GDM1 (cell line): ENCODE data around the gene LRIF1.
"Not testable (repeated sequence)": the region's sequence is repeated elsewhere in the genome, so short reads cannot be mapped to it uniquely, and the experiment has no call there.

ENCODE experiments used
- DNase-seq: peaks from one replicate; lab custom pipeline; 2025; lab: John Stamatoyannopoulos, UW

LRIF1 gene

DNA sequence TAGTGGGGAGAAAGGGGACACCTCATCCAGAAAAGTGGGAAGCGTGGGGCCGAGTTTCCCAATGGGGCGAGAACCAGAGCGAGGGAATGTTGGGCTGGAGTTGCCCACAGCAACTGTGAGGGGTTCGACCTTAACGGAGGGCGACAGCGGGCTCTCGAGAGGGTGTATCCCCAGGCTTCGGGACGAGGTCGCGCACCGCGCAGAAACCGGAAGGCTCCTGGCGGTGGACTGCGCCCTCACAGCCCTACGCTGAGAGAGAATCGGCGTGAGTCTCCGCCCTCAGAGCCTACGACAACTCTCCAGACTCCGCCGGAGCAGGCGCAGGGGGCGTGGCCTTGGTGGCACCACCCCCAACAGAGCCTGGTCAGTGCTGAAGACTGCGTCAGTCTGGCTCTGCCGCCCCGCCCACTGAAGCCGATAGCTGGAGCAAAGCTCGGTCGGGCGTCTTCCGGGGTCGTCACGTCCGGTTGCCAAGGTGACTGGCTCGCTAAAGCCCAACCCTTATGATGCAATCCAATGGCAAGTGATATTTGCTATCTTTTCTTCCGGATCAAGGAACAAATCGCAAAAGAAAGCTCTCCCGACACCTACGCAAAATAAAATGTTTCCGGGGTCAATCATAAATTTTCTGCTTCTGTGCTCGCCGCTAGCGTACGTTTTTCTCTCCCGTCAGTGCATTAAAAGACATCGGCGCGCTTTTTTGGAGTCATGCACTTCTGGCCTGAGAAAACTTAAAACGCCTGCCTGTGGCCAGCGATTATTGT is at the start of gene LRIF1:
TSS of gene LRIF1 (minus strand) at position 232 of the 764 bp plus-strand sequence. CDS start 234 bp downstream, outside the sequence.
- DNase-seq = peak; percentile 96

GRCh38 chr1:111008031-111008430 is 44.3 kb upstream of the LRIF1 start:
- DNase-seq = no peak

GRCh38 chr1:111006556-111006955 is 42.8 kb upstream of the LRIF1 start:
- no peak for DNase-seq

DNA sequence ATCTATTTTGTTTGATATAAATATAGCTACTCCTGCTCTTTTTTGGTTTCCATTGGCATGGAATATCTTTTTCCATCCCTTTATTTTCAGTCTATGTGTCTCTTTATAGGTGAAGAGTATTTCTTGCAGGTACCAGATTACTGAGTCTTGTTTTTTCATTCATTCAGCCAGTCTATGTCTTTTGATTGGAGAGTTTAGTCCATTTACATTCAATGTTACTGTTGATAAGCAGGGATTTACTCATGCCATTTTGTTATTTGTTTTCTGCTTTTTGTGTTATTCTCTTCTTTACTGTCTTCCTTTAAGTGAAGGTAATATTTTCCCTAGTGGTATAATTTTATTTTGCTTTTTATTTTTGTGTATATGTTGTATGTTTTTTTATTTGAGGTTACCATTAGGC is 35.9 kb upstream of the LRIF1 start:
- not testable (repeated sequence) for DNase-seq

DNA sequence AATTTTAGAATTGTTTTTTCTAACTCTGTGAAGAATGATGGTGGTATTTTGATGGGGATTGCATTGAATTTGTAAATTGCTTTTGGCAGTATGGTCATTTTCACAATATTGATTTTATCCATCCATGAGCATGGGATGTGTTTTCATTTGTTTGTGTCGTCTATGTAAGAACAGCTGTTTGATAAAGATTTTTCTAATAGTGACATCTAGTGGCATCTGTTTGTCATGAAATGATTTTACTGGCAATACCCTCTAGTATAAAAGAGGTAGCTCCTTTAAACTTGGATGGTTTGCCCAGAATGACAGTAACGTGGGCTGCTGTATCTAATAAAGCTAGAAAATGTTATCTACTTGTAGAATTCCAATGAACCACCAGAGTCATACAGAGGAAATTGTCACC is 28.6 kb upstream of the LRIF1 start:
- DNase-seq = not testable (repeated sequence)

DNA sequence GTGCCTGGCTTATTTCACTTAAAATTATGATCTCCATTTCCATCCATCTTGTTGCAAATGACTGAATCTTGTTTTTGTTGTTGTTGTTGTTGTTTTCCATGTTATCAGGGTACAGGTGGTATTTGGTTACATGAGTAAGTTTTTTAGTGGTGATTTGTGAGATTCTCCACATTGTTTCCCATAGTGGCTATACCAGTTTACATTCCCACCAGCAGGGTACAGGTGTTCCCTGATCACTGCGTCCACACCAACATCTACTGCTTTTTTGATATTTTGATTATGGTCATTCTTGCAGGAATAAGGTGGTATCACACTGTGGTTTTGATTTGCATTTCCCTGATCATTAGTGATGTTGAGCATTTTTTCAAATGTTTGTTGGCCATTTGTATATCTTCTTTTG is 27.6 kb upstream of the LRIF1 start:
- DNase-seq = not testable (repeated sequence)

DNA sequence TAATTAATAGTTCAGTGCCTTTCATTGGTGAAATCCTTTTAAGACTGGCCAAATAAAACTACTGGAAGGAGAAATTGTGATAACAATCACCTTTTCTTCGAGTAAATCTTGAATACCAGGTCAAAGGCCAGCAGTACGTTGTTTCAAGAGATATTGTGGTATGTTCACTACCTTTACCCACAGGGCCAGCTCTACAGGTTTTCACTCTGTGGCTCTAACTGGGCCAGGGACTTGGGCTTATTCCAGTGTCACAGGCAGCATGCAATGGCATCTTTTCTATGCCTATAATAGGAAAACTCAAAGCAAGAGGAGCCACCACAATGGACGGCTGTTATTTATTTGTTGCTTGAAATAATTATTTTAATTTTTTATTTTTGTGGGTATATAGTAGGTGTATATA is 26.8 kb upstream of the LRIF1 start:
- no peak for DNase-seq

DNA sequence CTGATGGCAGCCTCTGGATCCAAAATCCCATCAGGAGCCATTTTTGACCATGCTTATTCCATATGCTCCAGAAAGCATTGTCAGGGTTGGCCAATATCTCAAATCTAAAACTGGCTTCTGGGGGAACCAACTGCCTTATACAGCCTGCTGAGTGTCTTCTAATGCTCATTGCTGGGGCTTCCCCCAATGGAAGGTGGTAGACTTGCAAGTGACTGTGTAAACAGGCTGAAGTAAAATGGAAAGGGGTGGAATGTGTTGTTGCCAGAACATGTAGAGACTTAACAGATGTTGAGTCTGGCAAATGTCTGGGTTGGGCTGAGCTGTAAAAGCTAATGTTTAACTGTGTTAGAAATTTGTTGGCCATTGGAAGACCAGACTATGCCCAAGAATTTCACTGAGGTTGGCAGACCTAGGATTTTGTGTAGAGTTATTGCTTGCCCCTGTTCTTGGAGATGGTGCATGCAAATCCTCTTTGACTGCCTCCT is 22.7 kb upstream of the LRIF1 start:
- DNase-seq = no peak

- no peak for DNase-seq
Measured at GRCh38 chr1:110982320-110982719, 18.6 kb upstream of the LRIF1 start.

- DNase-seq = no peak
Measured at GRCh38 chr1:110979154-110979553, 15.4 kb upstream of the LRIF1 start.

DNA sequence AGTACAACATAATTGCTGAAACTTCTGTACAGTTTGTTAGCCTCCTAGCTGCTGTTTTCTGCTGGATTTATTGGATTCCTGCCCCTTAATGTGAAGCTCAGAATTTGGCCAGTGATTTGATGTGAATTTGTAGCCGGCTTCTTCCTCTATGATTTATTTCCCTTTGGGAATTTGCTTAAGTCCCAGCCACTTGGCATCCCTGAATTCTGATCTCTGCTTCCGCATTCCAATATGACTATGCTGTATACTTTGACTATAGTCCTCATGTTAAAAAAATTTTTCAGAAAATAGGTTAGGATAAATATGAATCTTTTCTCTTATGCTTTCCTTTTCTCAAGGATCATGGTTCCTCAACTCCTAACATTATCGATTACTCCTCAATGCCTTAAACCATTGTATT is 12.4 kb upstream of the LRIF1 start:
- DNase-seq = no peak

DNA sequence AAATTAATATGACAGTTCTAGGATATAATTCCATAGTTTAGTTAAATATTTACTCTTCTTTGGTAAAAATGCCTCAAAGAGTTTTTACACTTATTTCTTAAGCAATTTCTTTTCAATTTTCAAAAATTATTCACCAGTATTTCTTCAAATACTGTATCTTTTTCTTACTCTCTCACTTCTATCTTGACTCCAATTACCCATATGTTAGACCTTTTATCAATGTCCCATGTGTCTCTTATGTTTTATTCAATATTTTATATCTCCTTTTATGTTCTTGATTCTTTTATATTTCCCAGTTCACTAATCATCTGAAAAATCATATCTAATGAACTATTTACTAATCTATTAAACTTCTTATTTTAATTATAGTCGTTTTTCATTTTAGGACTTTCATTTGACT is 11.5 kb upstream of the LRIF1 start:
- DNase-seq = no peak

GRCh38 chr1:110967256-110967655 is 3.5 kb upstream of the LRIF1 start:
- no peak for DNase-seq

GRCh38 chr1:110964455-110964903 is 757 bp upstream of the LRIF1 start:
- no peak for DNase-seq

GRCh38 chr1:110962892-110963690 is 631 bp downstream of the LRIF1 start:
- DNase-seq = peak; percentile 47

DNA sequence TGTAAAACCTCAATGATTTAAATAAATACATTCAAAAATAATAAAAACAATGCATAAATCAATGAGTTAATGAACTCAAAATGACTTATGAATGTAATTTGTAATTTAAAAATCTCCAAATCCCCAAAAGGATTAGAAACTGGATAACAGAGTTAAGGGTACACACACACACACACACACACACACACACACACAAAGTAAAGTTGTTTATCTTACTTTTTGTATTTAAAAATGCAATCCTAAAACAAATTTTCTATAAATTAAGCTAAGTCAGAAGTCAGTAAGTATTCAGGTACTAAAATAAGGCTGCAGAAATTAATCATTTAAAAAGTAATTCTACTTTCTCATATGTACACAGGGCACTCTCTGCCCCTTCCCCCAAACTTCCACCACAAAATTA is 1.8 kb downstream of the LRIF1 start:
- DNase-seq = no peak

- DNase-seq = no peak
Measured at GRCh38 chr1:110960777-110961420, 2.8 kb downstream of the LRIF1 start.

DNA sequence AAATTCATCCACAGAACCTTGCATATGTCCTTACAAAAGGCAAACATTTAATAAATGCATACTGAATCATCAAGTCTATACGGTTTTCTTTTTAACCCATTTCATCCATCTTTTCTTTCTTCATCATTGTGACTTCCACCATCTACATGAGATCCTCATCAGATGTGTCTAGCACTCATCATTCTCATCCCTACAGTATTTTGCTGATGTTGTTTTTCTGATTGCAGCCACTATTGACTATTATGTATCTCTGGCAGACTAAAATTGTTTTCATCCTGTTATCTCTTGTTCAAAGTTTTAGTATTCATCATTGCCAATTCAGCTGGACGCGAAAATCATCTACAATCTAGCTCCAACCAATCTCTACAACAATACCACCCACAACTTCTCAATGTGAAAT is 5.9 kb downstream of the LRIF1 start:
- no peak for DNase-seq

GRCh38 chr1:110956586-110956985 is 7.1 kb downstream of the LRIF1 start:
- no peak for DNase-seq

GRCh38 chr1:110953031-110953430 is 10.7 kb downstream of the LRIF1 start:
- no peak for DNase-seq

- DNase-seq = no peak
Measured at GRCh38 chr1:110952031-110952430, 11.7 kb downstream of the LRIF1 start.

DNA sequence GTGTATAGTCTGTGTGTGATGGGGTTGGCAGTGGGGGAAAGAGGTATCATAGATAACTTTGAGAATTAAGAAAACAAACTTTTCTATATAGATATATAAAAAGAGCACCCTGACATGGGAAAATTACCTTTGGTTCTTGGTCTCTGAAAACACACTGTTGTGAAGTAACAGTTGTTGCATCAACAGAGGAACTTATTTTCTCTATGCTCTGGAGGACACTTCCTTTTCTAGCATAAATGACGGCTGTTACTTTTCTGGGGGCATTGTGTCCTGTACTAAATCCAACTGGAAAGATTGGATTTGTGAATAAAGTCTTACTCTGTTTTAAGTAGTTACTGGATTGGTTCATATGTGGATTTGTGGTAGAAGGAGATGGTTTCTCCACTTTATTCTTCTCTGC is 12.6 kb downstream of the LRIF1 start:
- DNase-seq = no peak
